KMS-11 (cell line): ENCODE data around the gene ZNF175.

Experiments used
- H2AFZ ChIP-seq: fragments of 200-600 bp; sonication (generic); 2 replicates; pipeline ENCODE4 v1.6.1; 2016; ENCODE audit warnings: antibody characterized with exemption, mixed run types, low read depth
- H3K27ac ChIP-seq: fragments of 200-600 bp; sonication (generic); 2 replicates; pipeline ENCODE4 v1.6.1; 2016; ENCODE audit warnings: mild to moderate bottlenecking, mixed run types
- H3K27me3 ChIP-seq: fragments of 200-600 bp; sonication (generic); 2 replicates; pipeline ENCODE4 v1.6.1; 2017; ENCODE audit warnings: mild to moderate bottlenecking, low read depth, mixed run types, moderate library complexity; ENCODE audit not compliant: insufficient read depth
- H3K36me3 ChIP-seq: fragments of 200-600 bp; sonication (generic); 2 replicates; pipeline ENCODE4 v1.6.1; 2017; ENCODE audit warnings: mild to moderate bottlenecking, mixed run types; ENCODE audit not compliant: insufficient read depth
- H3K4me1 ChIP-seq: fragments of 200-600 bp; sonication (generic); 2 replicates; pipeline ENCODE4 v1.6.1; 2016; ENCODE audit warnings: mild to moderate bottlenecking, low read depth, mixed run types; ENCODE audit not compliant: poor library complexity, severe bottlenecking
- H3K4me2 ChIP-seq: fragments of 200-600 bp; sonication (generic); 2 replicates; pipeline ENCODE4 v1.7.0; 2016; ENCODE audit warnings: mild to moderate bottlenecking, mixed run types
- H3K4me3 ChIP-seq: fragments of 200-600 bp; sonication (generic); IDR thresholded peaks from 2 replicates; pipeline ENCODE4 v1.6.1; 2017; ENCODE audit warnings: low read depth, low read length, mixed read lengths; ENCODE audit not compliant: insufficient read depth
- H3K79me2 ChIP-seq: fragments of 200-600 bp; sonication (generic); 2 replicates; pipeline ENCODE4 v1.6.1; 2016; ENCODE audit warnings: low read depth, mixed run types; ENCODE audit not compliant: insufficient read depth
- H3K9ac ChIP-seq: fragments of 200-600 bp; sonication (generic); 2 replicates; pipeline ENCODE4 v1.6.1; 2016; ENCODE audit warnings: mild to moderate bottlenecking, mixed run types
- H4K20me1 ChIP-seq: fragments of 200-600 bp; sonication (generic); 2 replicates; pipeline ENCODE4 v1.6.1; 2016; ENCODE audit warnings: mild to moderate bottlenecking, mixed run types; ENCODE audit not compliant: insufficient read depth
- CTCF ChIP-seq: fragments of 200-600 bp; sonication (generic); conservative IDR thresholded peaks from 2 replicates; pipeline ENCODE4 v1.6.1; 2017; ENCODE audit warnings: low read depth, mild to moderate bottlenecking, antibody characterized with exemption, low read length, moderate library complexity, mixed read lengths

Gene ZNF175

GRCh38 chr19:51573331-51573730, 2.2 kb downstream of the ZNF175 start:
- Histone ChIP-seq H3K79me2 (no peaks in the 10 kb centered on the region), H3K4me3 (no peak overlapping the region), H3K27me3 (no peaks in the 10 kb centered on the region), H4K20me1 (no peaks in the 10 kb centered on the region), H3K27ac (no peak overlapping the region), H3K4me1 (no peaks in the 10 kb centered on the region), H3K4me2 (no peak overlapping the region), H3K36me3 (no peaks in the 10 kb centered on the region), H2AFZ (no peak overlapping the region), H3K9ac (no peak overlapping the region)
- TF ChIP-seq CTCF, result no peak

DNA sequence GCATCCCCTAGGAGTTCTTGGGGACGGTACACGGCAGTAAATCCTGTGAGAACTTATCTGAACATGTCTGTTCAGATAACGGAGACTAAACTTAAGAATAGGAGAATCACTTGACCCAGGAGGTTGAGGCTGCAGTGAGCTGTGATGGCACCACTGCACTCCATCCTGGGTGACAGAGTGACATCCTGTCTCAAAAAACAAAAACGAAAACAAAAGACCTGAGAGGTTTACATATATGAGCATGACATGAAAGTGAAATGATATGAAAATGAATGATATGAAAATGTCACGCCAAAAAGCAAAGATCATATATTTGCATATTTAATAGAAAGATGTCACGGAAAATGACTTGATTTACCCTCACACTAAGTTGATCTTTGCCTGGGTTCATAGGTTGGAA, 5.8 kb downstream of the ZNF175 start:
- Histone ChIP-seq H3K27ac (no peak overlapping the region), H3K4me2 (no peak overlapping the region), H2AFZ (no peak overlapping the region), H3K4me1 (no peaks in the 10 kb centered on the region), H4K20me1 (no peaks in the 10 kb centered on the region), H3K4me3 (no peak overlapping the region), H3K36me3 (no peaks in the 10 kb centered on the region), H3K9ac (no peak overlapping the region), H3K79me2 (no peaks in the 10 kb centered on the region), H3K27me3 (no peaks in the 10 kb centered on the region)
- no peak for TF ChIP-seq CTCF

GRCh38 chr19:51586103-51586728, 15.1 kb downstream of the ZNF175 start:
- H3K4me2 ChIP-seq, result no peak overlapping the region
- no peak for TF ChIP-seq CTCF
- no peaks in the 10 kb centered on the region for H4K20me1 ChIP-seq
- H3K27ac ChIP-seq, result no peak overlapping the region
- no peaks in the 10 kb centered on the region for H3K36me3 ChIP-seq
- no peak overlapping the region for H3K4me3 ChIP-seq
- H2AFZ ChIP-seq, result no peak overlapping the region
- no peak overlapping the region for H3K9ac ChIP-seq
- H3K4me1 ChIP-seq, result no peaks in the 10 kb centered on the region
- H3K27me3 ChIP-seq, result no peaks in the 10 kb centered on the region; the same call in 1 of the 2 replicates
- no peaks in the 10 kb centered on the region for H3K79me2 ChIP-seq

DNA sequence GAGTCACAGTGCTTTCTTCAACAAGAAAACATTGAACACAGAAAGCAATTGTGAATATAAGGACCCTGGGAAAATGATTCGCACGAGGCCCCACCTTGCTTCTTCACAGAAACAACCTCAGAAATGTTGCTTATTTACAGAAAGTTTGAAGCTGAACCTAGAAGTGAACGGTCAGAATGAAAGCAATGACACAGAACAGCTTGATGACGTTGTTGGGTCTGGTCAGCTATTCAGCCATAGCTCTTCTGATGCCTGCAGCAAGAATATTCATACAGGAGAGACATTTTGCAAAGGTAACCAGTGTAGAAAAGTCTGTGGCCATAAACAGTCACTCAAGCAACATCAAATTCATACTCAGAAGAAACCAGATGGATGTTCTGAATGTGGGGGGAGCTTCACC, 15.7 kb downstream of the ZNF175 start:
- Histone ChIP-seq H3K9ac (no peak overlapping the region), H4K20me1 (no peaks in the 10 kb centered on the region), H3K4me2 (no peak overlapping the region), H3K27me3 (no peaks in the 10 kb centered on the region; the same call in 1 of the 2 replicates), H3K4me1 (no peaks in the 10 kb centered on the region), H3K4me3 (no peak overlapping the region), H2AFZ (no peak overlapping the region), H3K27ac (no peak overlapping the region), H3K79me2 (no peaks in the 10 kb centered on the region), H3K36me3 (no peaks in the 10 kb centered on the region)
- no peak for TF ChIP-seq CTCF
